Uterus (tissue), 4 donors: ENCODE measurements around the gene ZNF362. TPM values are rescaled to one million over a fixed set of nuclear protein-coding genes. Genes with fewer than 3 reads are reported as not detected.
A peak's percentile ranks its signal among the peaks of the same experiment; 100 is the strongest.

Source experiments
- DNase-seq, 2 donors: peaks; one replicate each; pipeline ENCODE4 v3.0.0-alpha.2; 2019 to 2020
- H3K27ac ChIP-seq, 2 donors: fragments of 200-600 bp; sonication (generic); 1 replicate in 1 of 2; 2 replicates in 1 of 2; pipeline ENCODE4 v1.5.1; 2016 to 2018
- H3K27me3 ChIP-seq, 2 donors: fragments of 200-600 bp; sonication (generic); one replicate each; pipeline ENCODE4 v1.5.1; 2018 to 2019; ENCODE audit warnings: control low read depth in 1 of 2
- H3K36me3 ChIP-seq, 2 donors: fragments of 200-600 bp; sonication (generic); one replicate each; pipeline ENCODE4 v1.5.1; 2019; ENCODE audit warnings: control low read depth in 1 of 2
- H3K4me1 ChIP-seq, 2 donors: fragments of 200-600 bp; sonication (generic); one replicate each; pipeline ENCODE4 v1.5.1; 2018 to 2019; ENCODE audit warnings: control low read depth in 1 of 2
- H3K4me3 ChIP-seq, 2 donors: fragments of 200-600 bp; sonication (generic); 1 replicate in 1 of 2; 2 replicates in 1 of 2; pipeline ENCODE4 v1.5.1; 2018 to 2019; ENCODE audit warnings: mild to moderate bottlenecking in 1 of 2
- H3K9me3 ChIP-seq, 2 donors: fragments of 200-600 bp; sonication (generic); one replicate each; pipeline ENCODE4 v1.5.1; 2019; ENCODE audit warnings: control low read depth in 1 of 2
- POLR2A ChIP-seq, 2 donors: fragments of 450-650 bp; IDR thresholded peaks; one replicate each; pipeline ENCODE4 v1.6.1; 2016; ENCODE audit warnings: antibody characterized with exemption in 2 of 2, mild to moderate bottlenecking in 1 of 2, moderate library complexity in 1 of 2
- intact Hi-C: fragments of 100-400 bp; cut with DNase I; formaldehyde crosslinking; loops from one replicate; pipeline ENCODE4 v1.15.1; 2023; ENCODE audit warnings: low total_unique reads
- total RNA-seq, 4 donors: library from RNA; depleted of rRNA in 3 of 4; stranded (reverse); fragments of >200 nt in 3 of 4; gene quantifications; one replicate each; pipeline versions ENCODE4 v1.1.0 to v1.2.4, GENCODE V29; 2014 to 2023
- TF ChIP-seq, protein P1 (sequence below), 4 experiments: fragments of 200-600 bp in 2 of 4; fragments of 450-650 bp in 2 of 4; sonication (generic) in 2 of 4; IDR thresholded peaks; one replicate each; pipeline ENCODE4 v1.5.1; 2016 to 2019; ENCODE audit warnings: antibody characterized with exemption in 4 of 4, mild to moderate bottlenecking in 2 of 4, moderate library complexity in 1 of 4
- donor health status: DM: yes; HTN: yes; CAD: no.

The ZNF362 gene
- total RNA-seq, 4 donors from 2014 or later = 9.2 to 45.3 (median 25.8) TPM

DNA sequence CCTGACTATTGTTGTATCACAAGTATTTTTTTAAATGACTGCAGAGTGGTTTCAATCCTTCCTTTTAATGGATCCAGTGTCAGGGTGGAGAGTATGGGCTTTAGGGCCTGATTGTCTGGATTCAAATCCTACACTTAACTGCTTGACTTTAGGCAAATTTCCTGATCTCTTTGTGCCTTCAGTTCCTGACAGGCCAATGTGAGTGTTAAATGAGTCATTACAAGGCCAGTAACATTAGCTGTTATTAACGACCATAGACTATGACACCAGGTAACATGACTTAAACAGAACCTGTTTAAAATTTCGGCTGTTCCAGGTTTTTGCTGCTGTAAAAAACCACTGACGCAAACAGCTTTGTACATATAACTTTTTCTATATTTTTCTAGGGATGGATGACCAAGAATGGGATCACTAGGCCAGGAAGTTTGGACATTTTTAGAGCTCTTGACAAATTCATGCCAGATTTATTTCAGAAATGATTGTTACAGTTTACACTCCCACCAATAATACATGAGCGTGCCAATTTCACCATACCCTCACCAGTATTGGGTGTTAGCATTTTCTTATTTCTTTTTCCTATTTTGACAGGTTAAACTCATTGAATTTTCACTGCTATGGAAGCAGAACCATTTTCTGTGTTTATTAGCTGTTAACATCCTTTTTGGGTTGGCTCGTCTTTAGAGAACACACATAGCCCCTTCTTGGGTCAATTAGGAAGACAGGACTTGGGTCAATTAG is 11.3 kb downstream of the ZNF362 start:
- Histone ChIP-seq H3K4me1 (no peaks in the 10 kb centered on the region), H3K27ac (no peak overlapping the region), H3K9me3 (no peaks in the 10 kb centered on the region)

DNA sequence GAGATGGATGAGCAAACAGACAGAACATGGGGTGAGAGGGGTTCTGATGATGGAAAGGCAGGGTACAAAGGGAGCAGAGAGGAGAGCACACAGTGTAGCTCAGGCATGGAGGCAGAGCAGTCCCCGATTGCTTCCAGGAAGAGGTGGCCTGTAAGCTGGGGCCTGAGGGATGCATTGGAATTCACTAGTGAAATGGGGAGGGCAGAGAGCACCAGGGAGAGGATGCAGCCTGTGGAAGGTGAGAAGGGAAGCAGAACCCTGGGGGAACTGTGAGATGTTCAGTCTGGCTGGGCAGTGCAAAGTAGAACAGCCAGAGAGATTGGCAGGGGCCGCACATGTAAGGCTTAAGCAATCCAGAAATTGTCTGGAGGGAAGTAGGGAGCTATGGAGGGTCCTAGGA is 12.2 kb downstream of the ZNF362 start:
- Histone ChIP-seq H3K36me3 (no peaks in the 10 kb centered on the region), H3K4me1 (no peaks in the 10 kb centered on the region), H3K27ac (peak overlapping the region in 1 of 2 donors; percentile 22), H3K4me3 (no peak overlapping the region), H3K27me3 (no peaks in the 10 kb centered on the region), H3K9me3 (no peaks in the 10 kb centered on the region)
- TF ChIP-seq, protein P1, sequence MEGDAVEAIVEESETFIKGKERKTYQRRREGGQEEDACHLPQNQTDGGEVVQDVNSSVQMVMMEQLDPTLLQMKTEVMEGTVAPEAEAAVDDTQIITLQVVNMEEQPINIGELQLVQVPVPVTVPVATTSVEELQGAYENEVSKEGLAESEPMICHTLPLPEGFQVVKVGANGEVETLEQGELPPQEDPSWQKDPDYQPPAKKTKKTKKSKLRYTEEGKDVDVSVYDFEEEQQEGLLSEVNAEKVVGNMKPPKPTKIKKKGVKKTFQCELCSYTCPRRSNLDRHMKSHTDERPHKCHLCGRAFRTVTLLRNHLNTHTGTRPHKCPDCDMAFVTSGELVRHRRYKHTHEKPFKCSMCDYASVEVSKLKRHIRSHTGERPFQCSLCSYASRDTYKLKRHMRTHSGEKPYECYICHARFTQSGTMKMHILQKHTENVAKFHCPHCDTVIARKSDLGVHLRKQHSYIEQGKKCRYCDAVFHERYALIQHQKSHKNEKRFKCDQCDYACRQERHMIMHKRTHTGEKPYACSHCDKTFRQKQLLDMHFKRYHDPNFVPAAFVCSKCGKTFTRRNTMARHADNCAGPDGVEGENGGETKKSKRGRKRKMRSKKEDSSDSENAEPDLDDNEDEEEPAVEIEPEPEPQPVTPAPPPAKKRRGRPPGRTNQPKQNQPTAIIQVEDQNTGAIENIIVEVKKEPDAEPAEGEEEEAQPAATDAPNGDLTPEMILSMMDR (IDR thresholded peaks at IDR 0.05) = no peak
- no peak for TF ChIP-seq POLR2A (IDR thresholded peaks at IDR 0.05)
- no peak for DNase-seq
- intact Hi-C loops = no loop called here

More for the DNA sequence above, 11.3 kb downstream of the ZNF362 start:
- no peak for DNase-seq
- Histone ChIP-seq H3K36me3 (no peaks in the 10 kb centered on the region), H3K4me3 (no peak overlapping the region), H3K27me3 (no peaks in the 10 kb centered on the region)
- TF ChIP-seq POLR2A (IDR thresholded peaks at IDR 0.05) = no peak
- TF ChIP-seq, protein P1 (IDR thresholded peaks at IDR 0.05) = no peak
- intact Hi-C loops = no loop called here

DNA sequence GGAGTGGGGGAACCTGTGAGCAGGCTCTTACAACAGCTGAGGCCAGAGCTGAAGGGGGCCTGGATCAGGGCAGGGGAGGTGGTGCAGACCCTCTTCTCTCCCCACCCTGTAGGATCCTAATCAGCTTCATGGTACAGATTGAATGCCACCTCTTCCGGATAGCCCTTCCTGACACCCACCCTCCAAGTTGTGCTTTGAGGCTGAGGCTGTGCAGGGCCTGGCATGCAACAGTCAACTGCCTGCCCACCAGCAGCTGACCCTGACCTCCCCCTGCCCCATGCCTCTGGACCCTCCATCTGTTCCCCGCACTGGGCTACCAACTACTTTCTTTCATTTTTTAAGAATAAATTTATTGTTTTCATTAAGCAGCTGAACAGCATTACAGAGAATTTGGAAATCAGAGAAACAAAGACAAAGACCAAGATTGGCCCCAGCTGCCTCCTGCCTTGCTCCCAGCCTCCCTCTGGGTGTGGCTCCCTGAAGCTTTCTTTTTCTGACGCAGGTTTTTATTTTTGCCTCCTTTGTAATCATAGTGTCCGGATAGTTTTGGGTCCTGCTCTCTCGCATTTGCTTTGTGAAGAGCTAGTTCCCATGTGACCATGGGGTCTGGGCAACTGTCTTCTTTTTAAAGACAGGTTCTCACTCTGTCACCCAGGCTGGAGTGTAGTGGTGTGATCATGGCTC is 12.8 kb downstream of the ZNF362 start:
- Histone ChIP-seq H3K9me3 (no peaks in the 10 kb centered on the region), H3K36me3 (no peaks in the 10 kb centered on the region), H3K27ac (peak overlapping the region in 1 of 2 donors; percentile 22), H3K27me3 (no peaks in the 10 kb centered on the region), H3K4me3 (no peak overlapping the region), H3K4me1 (no peaks in the 10 kb centered on the region)
- intact Hi-C loops = no loop called here
- no peak for DNase-seq
- TF ChIP-seq, protein P1 (IDR thresholded peaks at IDR 0.05) = no peak

DNA sequence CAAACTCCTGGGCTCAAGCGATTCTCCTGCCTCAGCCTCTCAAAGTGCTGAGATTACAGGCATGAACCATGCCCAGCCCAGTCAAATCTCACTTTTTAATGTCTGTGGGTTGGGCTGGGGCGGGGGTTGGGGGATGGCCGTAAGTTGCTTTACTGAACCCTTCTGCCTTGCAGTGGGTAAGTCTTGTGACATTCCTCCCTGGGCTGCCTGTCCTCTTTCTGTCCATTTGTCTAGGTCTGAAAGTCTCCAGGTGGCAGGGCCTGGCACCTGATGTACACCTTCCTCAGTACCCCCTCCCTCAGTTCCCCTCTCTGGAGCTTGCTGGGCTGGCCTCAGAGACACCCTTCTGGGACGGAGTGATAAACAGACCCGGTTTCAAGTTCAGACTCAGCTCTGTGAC is 13.3 kb downstream of the ZNF362 start:
- Histone ChIP-seq H3K36me3 (no peaks in the 10 kb centered on the region), H3K9me3 (no peaks in the 10 kb centered on the region), H3K27me3 (no peaks in the 10 kb centered on the region), H3K27ac (peak overlapping the region in 1 of 2 donors; percentile 22), H3K4me3 (no peak overlapping the region), H3K4me1 (no peaks in the 10 kb centered on the region)
- intact Hi-C loops = no loop called here
- no peak for TF ChIP-seq POLR2A (IDR thresholded peaks at IDR 0.05)
- TF ChIP-seq, protein P1 (IDR thresholded peaks at IDR 0.05) = no peak
- no peak for DNase-seq

DNA sequence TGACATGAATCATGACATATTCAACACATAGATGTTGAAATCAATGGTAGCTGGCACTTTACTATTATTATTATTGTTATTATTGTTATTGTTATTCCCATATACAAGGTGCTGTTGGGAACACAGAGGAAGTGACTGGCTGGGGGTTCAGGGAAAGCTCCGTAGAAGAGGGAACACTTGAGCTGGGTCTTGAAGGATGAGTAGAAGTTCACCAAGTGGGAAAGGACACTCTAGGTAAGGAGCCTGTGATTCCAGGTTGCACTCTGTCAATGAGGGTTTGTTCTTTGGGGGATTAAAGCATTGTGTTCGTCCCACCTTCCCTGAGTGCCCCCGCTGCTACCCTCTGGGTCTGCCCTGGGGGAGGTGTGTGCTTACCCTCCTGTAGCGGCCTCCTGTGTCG is 14.1 kb downstream of the ZNF362 start:
- H3K9me3 ChIP-seq = no peaks in the 10 kb centered on the region
- intact Hi-C loops = no loop called here
- H3K27ac ChIP-seq = no peak overlapping the region
- no peak for DNase-seq
- no peak overlapping the region for H3K4me3 ChIP-seq
- H3K27me3 ChIP-seq = no peaks in the 10 kb centered on the region
- no peak for TF ChIP-seq POLR2A (IDR thresholded peaks at IDR 0.05)
- TF ChIP-seq, protein P1 (IDR thresholded peaks at IDR 0.05) = no peak
- H3K4me1 ChIP-seq = no peaks in the 10 kb centered on the region
- no peaks in the 10 kb centered on the region for H3K36me3 ChIP-seq
